Endometrial microvascular endothelial cells (primary cell): ENCODE data around the gene SMURF2. TPM values are rescaled to one million over a fixed set of nuclear protein-coding genes. Genes with fewer than 3 reads are reported as not detected.

ENCODE experiments used
- in situ Hi-C: cut with HindIII; loops from 2 replicates; pipeline ENCODE4 v1.10.0; 2017; ENCODE audit warnings: low sequenced_read_pairs, low pct_unique_long_range_greater_than_20kb; ENCODE audit errors: inconsistent ontology term
- total RNA-seq: library from RNA; depleted of rRNA; stranded (reverse); fragments of >200 nt; gene quantifications from one replicate; pipeline ENCODE4 v1.2.3, GENCODE V29; 2015; ENCODE audit errors: inconsistent ontology term

The SMURF2 gene
- total RNA-seq, 1 donor from 2014 or later: 138 TPM

DNA sequence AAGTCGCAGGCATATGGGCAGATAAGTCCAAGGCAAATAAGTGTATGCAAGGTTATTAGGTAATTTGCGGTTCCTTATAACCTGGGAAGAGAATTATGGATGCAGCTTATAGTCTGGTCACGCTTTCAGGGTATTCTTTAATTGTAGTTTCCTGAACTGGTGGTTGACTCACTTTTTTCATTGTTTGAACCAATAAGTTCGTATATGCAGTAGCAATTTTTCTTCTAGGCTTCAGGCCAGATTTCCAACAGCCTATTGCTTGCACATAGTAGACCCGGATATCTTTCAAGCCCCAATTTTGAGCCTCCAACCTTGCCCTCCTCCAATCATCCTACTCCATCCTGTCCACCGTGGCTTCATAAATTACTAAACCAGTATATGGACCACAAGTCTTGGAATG lies 142.5 kb downstream of the SMURF2 start:
- in situ Hi-C loops: no loop called here

DNA sequence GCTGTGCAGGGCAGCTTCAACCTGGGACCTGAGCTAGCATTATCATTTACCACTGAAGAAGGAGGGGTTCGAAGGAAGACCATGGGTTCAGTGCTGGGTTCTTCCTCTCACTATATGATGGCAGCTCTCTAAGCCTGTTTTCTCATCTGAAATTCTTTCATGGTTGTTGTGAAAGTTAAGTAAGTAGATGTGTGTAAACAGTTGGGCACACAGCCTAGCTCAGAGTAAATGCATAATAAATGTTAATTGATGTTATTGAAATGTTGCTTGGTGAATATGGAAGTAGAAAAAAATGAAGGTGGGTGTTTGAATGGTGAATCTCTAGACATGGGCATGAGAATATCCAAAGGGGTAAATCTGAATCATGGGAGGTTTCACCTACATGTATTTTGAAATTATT lies 146.3 kb downstream of the SMURF2 start:
- in situ Hi-C loops: no loop called here

GRCh38 chr17:64515419-64515818 lies 146.7 kb downstream of the SMURF2 start:
- in situ Hi-C loops: no loop called here

GRCh38 chr17:64509179-64509578 lies 152.9 kb downstream of the SMURF2 start:
- in situ Hi-C loops: no loop called here

DNA sequence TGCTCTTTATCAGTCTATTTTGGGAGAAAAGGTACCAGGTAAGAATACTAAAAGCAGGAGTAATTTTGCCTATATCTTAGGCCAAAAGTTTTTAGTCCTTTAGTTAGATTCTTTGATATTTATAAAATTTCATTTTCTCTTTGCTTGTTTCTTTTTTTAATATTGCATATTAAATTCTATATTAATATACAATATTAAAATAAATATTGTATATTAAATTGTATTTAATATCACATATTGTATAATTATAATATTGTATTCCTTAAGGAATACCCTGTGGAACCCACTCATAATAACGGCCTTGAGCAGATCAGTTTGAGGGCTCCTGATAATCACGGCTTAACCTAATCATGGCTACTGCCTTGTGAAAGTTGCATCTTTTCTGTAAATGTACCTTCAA lies 153.4 kb downstream of the SMURF2 start:
- in situ Hi-C loops: no loop called here

DNA sequence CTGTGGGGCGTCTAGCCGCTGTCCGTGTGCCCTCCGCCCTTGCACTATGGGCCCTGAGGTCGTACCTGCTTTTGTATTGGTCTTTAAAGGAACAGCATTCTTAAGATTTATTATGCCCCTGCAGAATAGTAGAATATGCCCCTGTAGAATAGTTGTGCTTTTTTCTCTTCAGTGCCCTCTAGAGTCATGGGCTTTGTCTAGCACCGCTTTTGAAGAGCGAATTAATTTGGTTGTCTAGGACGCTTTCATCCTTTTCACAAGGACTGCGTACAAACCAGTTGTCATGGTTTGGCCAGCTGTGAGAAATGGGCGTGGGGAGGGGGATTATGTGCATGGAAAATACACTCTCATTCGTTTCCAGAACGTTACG lies 154.7 kb downstream of the SMURF2 start:
- in situ Hi-C loops: no loop called here

DNA sequence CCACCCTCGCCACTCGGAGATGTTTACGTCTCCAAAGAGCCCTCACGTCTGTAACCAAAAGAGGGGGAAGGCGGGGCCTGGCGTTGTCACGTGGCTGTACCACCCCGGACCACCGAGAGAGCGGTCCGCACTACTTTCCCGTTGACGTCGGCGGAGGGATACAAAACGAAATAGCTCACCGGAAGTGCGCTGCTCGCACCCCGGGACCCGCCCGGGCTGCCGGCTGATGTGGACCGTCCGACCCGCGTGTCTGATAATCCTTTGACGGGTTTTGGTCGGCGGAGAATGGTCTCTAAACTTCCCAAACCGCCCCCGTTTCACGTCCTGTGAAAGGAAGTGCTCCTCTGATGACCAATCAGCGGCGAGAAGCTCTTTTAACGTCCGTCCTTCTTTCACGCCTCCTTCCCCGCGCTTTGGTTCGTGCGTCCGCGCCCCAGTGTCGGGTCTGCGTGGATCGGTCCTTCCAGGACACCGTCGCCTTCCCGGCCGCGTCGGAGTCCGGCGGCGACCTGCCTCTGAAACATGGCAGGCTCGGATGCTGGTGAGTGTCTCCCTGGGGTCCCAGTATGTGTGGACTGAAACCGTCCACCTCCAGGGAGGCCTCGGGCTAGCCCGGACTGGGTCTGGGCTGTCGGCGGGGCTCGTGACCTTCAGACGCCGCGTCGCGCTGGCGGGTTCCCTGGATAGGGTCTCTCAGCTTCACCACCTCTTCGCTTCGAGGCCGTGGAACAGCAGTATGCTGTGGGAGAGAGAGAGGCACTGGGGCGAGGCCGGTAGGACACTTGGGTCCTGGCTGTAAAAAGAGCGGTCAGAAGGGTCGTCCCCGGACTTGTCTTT lies 155.3 kb downstream of the SMURF2 start, which contains the start of gene CEP95:
Gene CEP95, plus strand, starts transcription at position 402 of the 837 bp plus-strand sequence. Its CDS starts 121 bp downstream, at position 523.
- in situ Hi-C loops: no loop called here

DNA sequence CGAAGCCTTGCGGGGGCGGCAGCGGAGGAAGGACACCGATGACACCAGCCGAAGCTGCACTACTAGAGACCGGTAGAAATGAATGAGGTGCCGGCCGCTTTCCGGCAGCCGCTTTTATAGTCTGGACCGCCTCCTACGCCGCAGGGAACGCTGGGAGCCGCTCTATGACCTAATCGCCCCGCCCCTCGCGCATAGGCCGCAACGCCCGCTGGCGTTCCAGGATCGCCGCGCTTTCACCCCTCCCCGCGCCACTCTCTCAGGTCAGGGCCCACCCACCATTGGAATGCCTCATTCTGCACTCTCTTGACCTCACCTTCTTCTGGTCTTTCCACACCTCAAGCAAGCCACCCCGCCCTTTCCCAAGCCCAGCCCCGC lies 155.9 kb downstream of the SMURF2 start, which contains the start of gene DDX5:
Gene DDX5, minus strand, starts transcription at position 89 of the 375 bp plus-strand sequence. CDS start 170 bp downstream, outside the sequence.
- in situ Hi-C loops: no loop called here

DNA sequence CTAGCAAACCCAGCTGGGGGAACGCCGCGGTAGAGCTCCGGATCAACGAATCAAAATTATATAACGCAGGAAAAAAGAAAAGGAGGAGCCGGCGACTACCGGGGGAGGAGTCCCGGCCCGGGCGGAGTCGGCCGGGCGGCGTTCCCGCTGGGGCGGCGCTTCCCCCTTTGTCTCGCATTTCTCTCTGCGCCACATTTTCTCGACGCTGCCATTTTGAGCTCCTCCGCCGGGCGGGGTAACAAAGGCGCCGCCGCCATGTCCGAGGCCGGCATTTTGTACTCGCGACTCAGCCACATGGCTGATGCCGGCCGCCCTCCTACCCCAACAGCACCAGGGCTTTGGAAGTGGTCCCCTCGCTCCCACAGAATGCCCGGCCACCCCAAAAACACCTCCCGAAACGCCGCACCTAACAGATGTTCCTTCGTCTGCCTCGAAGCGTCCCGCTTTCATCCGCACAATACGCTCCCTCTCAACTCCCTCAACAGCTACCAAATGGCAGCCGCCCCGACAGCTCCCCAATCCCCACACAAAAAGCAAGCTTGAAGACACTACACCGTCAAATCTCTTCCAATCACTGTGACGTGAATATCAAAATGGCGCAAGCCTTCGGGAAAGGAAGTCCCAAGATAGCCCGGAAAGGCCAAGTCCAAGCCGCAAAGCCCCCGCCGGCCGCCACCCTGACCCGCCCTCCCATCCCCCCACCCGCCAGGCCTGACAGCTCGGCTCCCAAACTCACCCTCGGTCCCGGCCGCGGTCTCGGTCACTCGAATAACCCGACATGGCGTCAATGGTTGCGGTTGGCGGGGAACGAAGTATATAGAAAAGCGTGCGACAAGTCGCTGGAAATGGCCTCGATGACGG lies 156.5 kb downstream of the SMURF2 start:
- in situ Hi-C loops: no loop called here

DNA sequence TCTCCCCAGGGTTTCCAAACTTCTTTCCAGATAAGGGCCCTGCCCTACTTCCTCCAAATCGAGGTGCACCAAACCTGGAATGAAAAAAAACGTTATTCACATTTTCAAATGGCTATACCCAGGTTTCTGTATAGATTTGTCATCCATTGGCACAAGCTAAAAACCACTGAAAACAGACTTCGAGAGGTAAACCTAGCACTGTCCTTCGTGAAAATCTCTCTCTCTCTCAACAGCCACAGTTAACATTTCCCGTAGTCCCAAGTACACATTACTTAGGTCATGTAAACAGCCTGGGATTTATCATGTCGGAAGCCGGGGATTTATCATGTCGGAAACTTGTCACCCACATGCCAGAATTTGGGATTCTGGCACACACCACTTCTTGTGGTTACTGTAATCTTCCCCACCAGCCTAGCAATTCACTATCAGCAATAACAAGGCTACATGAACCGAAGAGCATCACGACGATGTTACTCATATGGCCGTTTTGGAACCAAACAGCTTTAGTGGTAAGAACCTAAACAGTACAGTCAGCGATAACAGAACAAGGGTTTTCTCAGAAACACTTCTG lies 157.3 kb downstream of the SMURF2 start:
- in situ Hi-C loops: no loop called here

GRCh38 chr17:64503821-64504768 lies 158.0 kb downstream of the SMURF2 start:
- in situ Hi-C loops: no loop called here

- in situ Hi-C loops: no loop called here
These were observed 158.8 kb downstream of the SMURF2 start for GRCh38 chr17:64503341-64503740.

- in situ Hi-C loops: no loop called here
These were observed 159.3 kb downstream of the SMURF2 start for GRCh38 chr17:64502809-64503208.

DNA sequence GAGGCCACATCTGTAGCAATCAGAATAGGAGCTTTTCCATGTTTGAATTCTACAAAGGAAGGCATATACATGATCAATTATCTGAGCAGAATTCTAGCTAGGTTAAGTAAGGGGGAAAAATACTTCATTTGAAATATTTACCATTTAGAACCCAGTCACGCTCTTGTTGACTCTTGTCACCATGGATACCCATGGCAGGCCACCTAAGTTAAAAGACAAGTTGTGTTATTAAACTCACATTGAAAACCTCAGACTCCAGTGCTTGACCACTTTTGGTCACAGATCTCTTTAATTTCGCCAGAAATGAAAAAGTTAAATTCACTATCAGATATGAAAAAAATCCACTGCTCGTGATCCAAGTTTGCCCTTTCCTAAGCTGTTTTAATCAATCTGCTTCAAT lies 160.1 kb downstream of the SMURF2 start:
- in situ Hi-C loops: no loop called here

DNA sequence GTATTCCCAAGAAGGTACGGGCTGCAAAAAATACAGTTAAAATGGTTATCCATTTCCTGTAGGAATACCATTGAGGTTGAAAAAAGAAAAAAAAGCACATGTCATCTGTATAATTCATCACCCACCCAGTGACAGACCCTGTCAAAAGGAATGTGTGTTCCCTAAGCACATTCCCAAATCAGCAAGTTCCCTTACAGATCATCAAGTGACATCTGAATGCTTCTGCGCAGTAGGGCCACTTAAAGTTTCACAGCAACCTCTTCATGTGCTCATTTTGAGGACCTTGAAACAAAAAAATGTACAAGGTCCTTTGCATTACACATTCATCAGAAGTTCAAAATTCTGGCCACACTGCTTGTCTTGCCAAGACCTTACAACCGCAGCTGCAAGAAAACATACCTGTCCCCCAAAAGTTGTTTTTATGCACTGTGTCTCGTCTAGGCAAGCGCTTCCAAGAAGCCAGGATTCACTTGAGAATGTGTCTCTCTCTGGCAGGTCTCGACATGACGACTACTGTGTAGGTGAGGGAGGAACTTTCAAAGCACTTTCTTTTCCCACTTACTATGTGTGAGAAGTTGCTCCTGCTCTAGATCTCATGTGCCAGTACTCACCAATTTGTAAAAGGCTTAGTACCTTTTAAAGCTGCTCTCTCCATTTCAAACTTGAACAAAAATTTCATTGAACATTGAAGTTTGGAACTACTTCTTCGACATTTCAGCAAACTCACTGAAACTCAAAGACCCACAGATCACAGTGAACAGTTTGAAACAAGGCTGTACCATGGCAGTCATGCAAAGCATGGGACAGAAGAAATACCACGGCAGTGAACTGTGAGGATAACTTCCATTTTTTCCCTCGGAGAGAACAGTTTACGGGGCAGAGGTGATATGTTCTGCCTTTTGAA lies 161.0 kb downstream of the SMURF2 start:
- in situ Hi-C loops: no loop called here

GRCh38 chr17:64500487-64500859 lies 161.6 kb downstream of the SMURF2 start:
- in situ Hi-C loops: no loop called here

DNA sequence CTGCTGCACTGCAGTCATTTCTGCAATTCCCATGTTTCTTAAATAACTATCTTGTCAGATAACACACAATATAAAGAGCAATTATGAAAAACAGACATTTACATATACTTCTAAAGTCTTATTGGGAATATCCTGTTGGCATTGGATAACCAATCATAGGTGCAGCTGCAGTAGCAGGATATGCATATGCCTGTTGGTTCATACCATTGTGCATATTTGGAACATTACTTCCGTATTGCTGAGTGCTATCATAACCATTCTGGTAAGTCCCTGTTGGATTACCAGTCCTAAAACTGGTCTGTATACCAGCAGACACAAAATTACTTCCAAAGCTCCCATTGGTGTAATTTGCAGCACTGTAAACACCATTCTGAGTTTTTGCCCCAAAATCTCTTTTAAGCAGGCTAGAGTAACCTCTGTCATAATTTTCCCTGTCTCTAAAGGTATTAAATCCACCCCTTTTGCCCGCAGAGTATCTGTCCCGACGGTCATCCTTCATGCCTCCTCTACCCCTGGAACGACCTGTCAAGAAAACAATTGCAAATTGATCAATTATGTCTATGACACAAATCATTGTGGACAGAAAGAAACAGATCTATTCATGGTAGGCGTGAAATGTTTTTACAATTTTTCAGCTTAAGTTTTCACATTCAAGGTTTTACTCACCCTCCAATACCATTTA lies 162.2 kb downstream of the SMURF2 start:
- in situ Hi-C loops: loop anchor here (10.0 kb wide), 1 partner anchor 175 kb away; no protein-coding TSS in a partner anchor
